ENCODE results near the gene RAB28. TPM values are rescaled to one million over a fixed set of nuclear protein-coding genes. Genes with fewer than 3 reads are reported as not detected.

The RAB28 gene
- polyA plus RNA-seq, 1 donor = 18.4 TPM

GRCh38 chr4:13511101-13511500, 27.0 kb upstream of the RAB28 start:
- H3K9me3 ChIP-seq (ENCODE audit: control insufficient read depth, low read depth, low read length) = no peaks in the 10 kb centered on the region
- no peaks in the 10 kb centered on the region for H3K4me1 ChIP-seq (ENCODE audit: control insufficient read depth, insufficient read depth, low read length)
- no peak for DNase-seq
- H3K4me3 ChIP-seq (ENCODE audit: low read length) = no peak overlapping the region
- H3K27me3 ChIP-seq (ENCODE audit: control insufficient read depth, insufficient read depth, low read length) = peaks cover 17% of the 10 kb centered on the region
- H3K27ac ChIP-seq (ENCODE audit: low read length) = no peak overlapping the region
- H3K36me3 ChIP-seq (ENCODE audit: control insufficient read depth, insufficient read depth, low read length) = no peaks in the 10 kb centered on the region

DNA sequence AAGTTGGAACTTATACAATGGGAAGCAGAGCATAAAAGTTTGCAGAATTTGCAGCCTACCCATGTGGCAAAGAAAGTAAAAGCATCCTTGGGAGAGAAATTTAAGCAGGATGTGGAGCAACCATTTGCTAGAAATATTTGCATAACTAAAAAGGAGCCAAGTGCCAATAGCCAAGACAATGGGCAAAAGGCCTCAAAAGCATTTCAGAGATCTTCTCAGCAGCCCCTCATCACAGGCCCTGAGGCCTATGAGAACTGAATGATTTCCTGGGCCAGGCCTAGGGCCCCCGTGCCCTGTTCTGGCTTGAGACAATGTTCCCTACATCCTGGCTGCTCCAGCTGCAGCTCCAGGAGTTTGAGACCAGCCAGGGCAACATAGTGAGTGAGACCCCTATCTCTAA, 25.3 kb upstream of the RAB28 start:
- no CpG with 5 or more reads among the region's 1 CpG for WGBS (ENCODE audit: insufficient coverage, low lambda C conversion rate)

GRCh38 chr4:13504374-13504773, 20.2 kb upstream of the RAB28 start:
- no peak overlapping the region for H3K27ac ChIP-seq (ENCODE audit: low read length)
- no peaks in the 10 kb centered on the region for H3K36me3 ChIP-seq (ENCODE audit: control insufficient read depth, insufficient read depth, low read length)
- WGBS (ENCODE audit: insufficient coverage, low lambda C conversion rate) = 75% methylated on average over 2 of the region's 5 CpGs
- peaks cover 10% of the 10 kb centered on the region for H3K27me3 ChIP-seq (ENCODE audit: control insufficient read depth, insufficient read depth, low read length)
- DNase-seq = no peak
- H3K4me3 ChIP-seq (ENCODE audit: low read length) = no peak overlapping the region
- no peaks in the 10 kb centered on the region for H3K4me1 ChIP-seq (ENCODE audit: control insufficient read depth, insufficient read depth, low read length)
- no peaks in the 10 kb centered on the region for H3K9me3 ChIP-seq (ENCODE audit: control insufficient read depth, low read depth, low read length)

More for the DNA sequence above, 25.3 kb upstream of the RAB28 start:
- Histone ChIP-seq H3K9me3 (ENCODE audit: control insufficient read depth, low read depth, low read length) (no peaks in the 10 kb centered on the region), H3K4me1 (ENCODE audit: control insufficient read depth, insufficient read depth, low read length) (no peaks in the 10 kb centered on the region), H3K27me3 (ENCODE audit: control insufficient read depth, insufficient read depth, low read length) (peaks cover 11% of the 10 kb centered on the region), H3K36me3 (ENCODE audit: control insufficient read depth, insufficient read depth, low read length) (no peaks in the 10 kb centered on the region), H3K27ac (ENCODE audit: low read length) (no peak overlapping the region), H3K4me3 (ENCODE audit: low read length) (no peak overlapping the region)
- no peak for DNase-seq

DNA sequence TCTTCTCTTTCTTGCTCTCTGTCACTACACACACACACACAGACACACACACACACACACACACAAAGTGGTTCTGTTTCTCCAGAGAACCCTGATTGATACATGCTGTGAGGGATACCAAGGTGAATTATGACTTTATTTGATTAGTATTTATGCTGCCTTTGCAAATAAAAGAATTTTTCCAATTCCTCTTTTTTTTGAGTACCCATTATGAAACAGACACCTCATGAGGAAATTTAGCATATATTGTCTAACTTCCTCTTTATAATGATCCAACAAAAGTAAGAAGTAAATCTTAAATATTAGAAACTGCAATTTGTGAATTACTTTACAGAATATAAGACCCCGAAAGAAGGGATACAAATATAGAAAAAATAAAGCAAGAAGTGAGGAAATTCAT, 14.3 kb upstream of the RAB28 start:
- H3K4me3 ChIP-seq (ENCODE audit: low read length) = no peak overlapping the region
- H3K4me1 ChIP-seq (ENCODE audit: control insufficient read depth, insufficient read depth, low read length) = no peaks in the 10 kb centered on the region
- no peak overlapping the region for H3K27ac ChIP-seq (ENCODE audit: low read length)
- peaks cover 14% of the 10 kb centered on the region for H3K27me3 ChIP-seq (ENCODE audit: control insufficient read depth, insufficient read depth, low read length)
- DNase-seq = no peak
- H3K36me3 ChIP-seq (ENCODE audit: control insufficient read depth, insufficient read depth, low read length) = no peaks in the 10 kb centered on the region
- no peaks in the 10 kb centered on the region for H3K9me3 ChIP-seq (ENCODE audit: control insufficient read depth, low read depth, low read length)
- WGBS (ENCODE audit: insufficient coverage, low lambda C conversion rate) = 100% methylated on average over 1 of the region's 1 CpG

DNA sequence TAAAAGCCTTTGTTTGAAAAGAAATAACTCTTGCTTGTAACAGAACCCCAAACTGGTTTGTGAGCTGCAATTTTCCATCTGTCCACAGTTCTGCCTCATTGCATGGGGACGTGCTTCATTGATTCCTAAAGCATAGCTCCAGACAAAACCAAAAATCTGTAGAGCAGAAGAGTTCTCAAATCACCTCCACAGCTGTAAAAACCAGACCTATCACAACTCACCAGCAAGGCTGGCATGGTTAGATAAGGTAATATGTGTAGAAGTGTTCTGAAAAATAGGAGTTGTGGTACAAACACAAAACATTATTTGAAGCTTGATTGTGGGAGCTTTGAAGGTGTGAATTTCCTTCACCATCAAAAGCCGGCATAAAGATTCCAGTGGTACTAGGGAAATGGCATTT, 12.5 kb upstream of the RAB28 start:
- H3K4me3 ChIP-seq (ENCODE audit: low read length) = no peak overlapping the region
- no peaks in the 10 kb centered on the region for H3K9me3 ChIP-seq (ENCODE audit: control insufficient read depth, low read depth, low read length)
- H3K36me3 ChIP-seq (ENCODE audit: control insufficient read depth, insufficient read depth, low read length) = no peaks in the 10 kb centered on the region
- peaks cover 14% of the 10 kb centered on the region for H3K27me3 ChIP-seq (ENCODE audit: control insufficient read depth, insufficient read depth, low read length)
- H3K27ac ChIP-seq (ENCODE audit: low read length) = no peak overlapping the region
- H3K4me1 ChIP-seq (ENCODE audit: control insufficient read depth, insufficient read depth, low read length) = no peaks in the 10 kb centered on the region
- DNase-seq = no peak
- WGBS (ENCODE audit: insufficient coverage, low lambda C conversion rate) = no CpG with 5 or more reads among the region's 2 CpGs

DNA sequence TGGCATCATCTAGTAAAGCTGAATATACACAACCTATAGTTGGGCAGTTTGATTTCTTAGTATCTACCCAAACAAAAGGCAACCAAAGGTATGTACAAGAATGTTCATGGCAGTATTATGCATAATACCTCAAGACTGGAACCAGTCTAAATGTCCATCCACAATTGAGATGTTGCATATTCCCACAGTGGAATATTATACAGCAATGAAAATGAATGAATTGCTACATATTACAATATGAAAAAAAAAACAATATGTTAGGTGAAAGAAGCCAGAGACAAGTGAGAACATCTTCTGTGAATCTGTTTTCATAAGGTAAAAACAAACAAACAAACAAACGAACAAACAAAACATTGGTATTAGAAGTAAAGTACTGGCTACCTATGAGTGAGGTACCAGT, 11.6 kb upstream of the RAB28 start:
- no peaks in the 10 kb centered on the region for H3K36me3 ChIP-seq (ENCODE audit: control insufficient read depth, insufficient read depth, low read length)
- peaks cover 11% of the 10 kb centered on the region for H3K27me3 ChIP-seq (ENCODE audit: control insufficient read depth, insufficient read depth, low read length)
- H3K9me3 ChIP-seq (ENCODE audit: control insufficient read depth, low read depth, low read length) = no peaks in the 10 kb centered on the region
- H3K27ac ChIP-seq (ENCODE audit: low read length) = no peak overlapping the region
- no peak overlapping the region for H3K4me3 ChIP-seq (ENCODE audit: low read length)
- no peaks in the 10 kb centered on the region for H3K4me1 ChIP-seq (ENCODE audit: control insufficient read depth, insufficient read depth, low read length)
- no peak for DNase-seq
- WGBS (ENCODE audit: insufficient coverage, low lambda C conversion rate) = 100% methylated on average over 1 of the region's 1 CpG

GRCh38 chr4:13493793-13494192, 9.7 kb upstream of the RAB28 start:
- H3K9me3 ChIP-seq (ENCODE audit: control insufficient read depth, low read depth, low read length) = no peaks in the 10 kb centered on the region
- no peak overlapping the region for H3K27ac ChIP-seq (ENCODE audit: low read length)
- H3K36me3 ChIP-seq (ENCODE audit: control insufficient read depth, insufficient read depth, low read length) = no peaks in the 10 kb centered on the region
- peaks cover 3% of the 10 kb centered on the region for H3K27me3 ChIP-seq (ENCODE audit: control insufficient read depth, insufficient read depth, low read length)
- H3K4me1 ChIP-seq (ENCODE audit: control insufficient read depth, insufficient read depth, low read length) = no peaks in the 10 kb centered on the region
- no peak overlapping the region for H3K4me3 ChIP-seq (ENCODE audit: low read length)
- no peak for DNase-seq

DNA sequence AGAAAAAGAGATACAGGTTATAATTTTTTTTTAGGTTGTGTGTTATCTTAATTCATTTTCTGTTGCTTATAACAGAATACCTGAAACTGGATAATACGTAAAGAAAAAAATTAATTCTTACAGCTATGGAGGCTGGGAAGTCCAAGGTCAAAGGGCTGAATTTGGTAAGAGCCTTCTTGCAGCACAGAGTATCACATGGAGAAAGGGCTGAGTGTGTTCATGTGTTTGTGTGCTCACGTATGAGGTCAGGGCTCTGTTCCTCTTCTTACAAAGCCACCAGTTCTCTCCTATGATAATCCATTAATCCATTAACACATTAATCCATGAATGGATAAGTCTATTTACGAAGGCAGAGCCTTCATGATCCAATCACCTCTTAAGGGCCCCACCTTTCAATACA, 8.6 kb upstream of the RAB28 start:
- Histone ChIP-seq H3K27ac (ENCODE audit: low read length) (no peak overlapping the region), H3K9me3 (ENCODE audit: control insufficient read depth, low read depth, low read length) (no peaks in the 10 kb centered on the region), H3K4me1 (ENCODE audit: control insufficient read depth, insufficient read depth, low read length) (no peaks in the 10 kb centered on the region), H3K36me3 (ENCODE audit: control insufficient read depth, insufficient read depth, low read length) (no peaks in the 10 kb centered on the region), H3K27me3 (ENCODE audit: control insufficient read depth, insufficient read depth, low read length) (peaks cover 5% of the 10 kb centered on the region), H3K4me3 (ENCODE audit: low read length) (no peak overlapping the region)
- WGBS (ENCODE audit: insufficient coverage, low lambda C conversion rate) = no CpG with 5 or more reads among the region's 3 CpGs
- no peak for DNase-seq

DNA sequence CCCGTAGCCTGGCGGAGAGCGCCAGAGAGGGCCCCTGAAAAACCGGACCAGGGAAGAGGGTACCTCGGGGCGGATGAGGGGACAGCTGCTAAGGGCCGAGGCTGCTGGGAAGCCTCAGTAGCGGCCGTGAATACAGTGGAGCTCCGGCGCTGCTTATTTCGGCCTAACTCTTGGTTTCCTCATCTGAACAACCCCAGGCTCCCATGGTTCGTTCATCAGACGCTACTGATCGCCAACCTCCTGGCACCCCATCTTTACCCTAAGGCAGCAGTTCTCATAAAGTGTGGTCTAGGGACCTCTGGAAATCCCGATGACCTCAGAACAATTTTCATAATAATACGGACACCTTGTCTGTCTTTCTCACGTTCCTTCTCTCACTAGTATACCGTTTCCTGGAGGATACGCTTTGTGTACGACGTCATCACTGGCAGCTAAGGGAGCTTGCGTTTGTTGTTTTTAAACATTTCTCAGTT, 645 bp upstream of the RAB28 start:
- no peaks in the 10 kb centered on the region for H3K9me3 ChIP-seq (ENCODE audit: control insufficient read depth, low read depth, low read length)
- DNase-seq = no peak
- WGBS (ENCODE audit: insufficient coverage, low lambda C conversion rate) = 0% methylated on average over 2 of the region's 23 CpGs
- peaks cover 7% of the 10 kb centered on the region for H3K27me3 ChIP-seq (ENCODE audit: control insufficient read depth, insufficient read depth, low read length)
- no peaks in the 10 kb centered on the region for H3K36me3 ChIP-seq (ENCODE audit: control insufficient read depth, insufficient read depth, low read length)
- H3K27ac ChIP-seq (ENCODE audit: low read length) = peak overlapping the region; percentile 91
- H3K4me1 ChIP-seq (ENCODE audit: control insufficient read depth, insufficient read depth, low read length) = peaks cover 5% of the 10 kb centered on the region
- H3K4me3 ChIP-seq (ENCODE audit: low read length) = peak overlapping the region; percentile 89

DNA sequence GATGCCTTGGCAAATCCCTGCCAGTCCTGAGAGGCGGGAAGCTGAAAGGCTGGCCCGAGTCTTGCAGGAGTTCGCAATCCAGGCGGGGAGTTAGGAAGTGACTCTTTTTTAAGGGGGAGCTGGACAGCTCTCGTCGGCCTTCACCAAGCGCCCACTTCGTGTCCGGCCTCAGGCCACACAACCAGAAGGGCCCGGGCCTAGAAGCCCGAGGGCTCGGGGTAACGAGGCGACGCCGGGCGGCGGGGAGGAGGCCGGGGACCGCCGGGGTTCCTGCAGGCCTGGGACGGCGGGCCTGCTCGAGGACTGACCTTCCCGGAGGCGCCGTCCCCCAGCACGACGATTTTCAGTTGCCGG, 395 bp downstream of the RAB28 start:
- H3K27me3 ChIP-seq (ENCODE audit: control insufficient read depth, insufficient read depth, low read length) = peaks cover 7% of the 10 kb centered on the region
- DNase-seq = peak in 1 of 2 donors; percentile 23
- WGBS (ENCODE audit: insufficient coverage, low lambda C conversion rate) = no CpG with 5 or more reads among the region's 30 CpGs
- H3K4me1 ChIP-seq (ENCODE audit: control insufficient read depth, insufficient read depth, low read length) = peaks cover 5% of the 10 kb centered on the region
- peak overlapping the region; percentile 89 for H3K27ac ChIP-seq (ENCODE audit: low read length)
- no peaks in the 10 kb centered on the region for H3K36me3 ChIP-seq (ENCODE audit: control insufficient read depth, insufficient read depth, low read length)
- H3K4me3 ChIP-seq (ENCODE audit: low read length) = peak overlapping the region; percentile 89
- H3K9me3 ChIP-seq (ENCODE audit: control insufficient read depth, low read depth, low read length) = no peaks in the 10 kb centered on the region

DNA sequence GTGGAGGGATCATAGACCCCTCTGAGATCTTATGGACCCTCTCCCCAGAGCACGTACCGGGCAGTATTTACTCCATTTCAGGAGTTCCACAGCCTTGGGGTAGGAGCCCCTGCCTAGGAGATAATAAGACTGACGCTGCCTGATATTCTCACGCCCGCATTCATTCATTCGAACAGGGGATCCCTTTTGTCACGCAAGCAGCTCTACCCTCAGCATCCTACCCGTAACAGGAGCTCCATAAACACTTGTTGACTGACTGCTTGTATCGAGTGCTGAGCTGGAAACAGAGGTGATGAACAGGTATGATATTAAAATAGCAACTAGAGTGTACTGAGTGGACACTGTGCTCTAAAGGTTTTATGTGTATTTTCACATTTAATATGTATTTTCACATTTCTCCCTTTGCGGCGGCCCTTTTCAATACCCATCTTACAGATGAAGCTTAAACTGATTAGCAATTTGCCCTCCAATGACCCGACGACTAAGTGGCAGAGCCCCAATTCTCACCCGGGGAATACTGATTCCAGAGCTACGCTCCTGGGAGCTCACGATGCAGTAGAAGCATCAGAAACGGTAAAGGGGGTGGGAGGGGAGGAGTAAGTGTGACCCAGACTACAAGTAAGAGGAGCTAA, 888 bp downstream of the RAB28 start:
- peak overlapping the region; percentile 89 for H3K4me3 ChIP-seq (ENCODE audit: low read length)
- H3K9me3 ChIP-seq (ENCODE audit: control insufficient read depth, low read depth, low read length) = no peaks in the 10 kb centered on the region
- no CpG with 5 or more reads among the region's 17 CpGs for WGBS (ENCODE audit: insufficient coverage, low lambda C conversion rate)
- peak overlapping the region; percentile 89 for H3K27ac ChIP-seq (ENCODE audit: low read length)
- H3K4me1 ChIP-seq (ENCODE audit: control insufficient read depth, insufficient read depth, low read length) = peaks cover 5% of the 10 kb centered on the region
- H3K27me3 ChIP-seq (ENCODE audit: control insufficient read depth, insufficient read depth, low read length) = peaks cover 7% of the 10 kb centered on the region
- no peak for DNase-seq
- no peaks in the 10 kb centered on the region for H3K36me3 ChIP-seq (ENCODE audit: control insufficient read depth, insufficient read depth, low read length)

Measured in large intestine (tissue), 3 donors.